C4-2B (cell line): Measurements from ENCODE around the gene RNF112.

Experiments used
- H3K27ac ChIP-seq: fragments of 450-650 bp; 2 replicates; pipeline ENCODE4 v1.5.1; 2017
- ZFX ChIP-seq: fragments of 450-650 bp; IDR thresholded peaks from 2 replicates; pipeline ENCODE4 v1.6.1; 2017
- TF ChIP-seq, protein P1 (sequence below): fragments of 450-650 bp; conservative IDR thresholded peaks from 2 replicates; pipeline ENCODE4 v1.5.1; 2017; ENCODE audit warnings: mild to moderate bottlenecking

RNF112 gene

DNA sequence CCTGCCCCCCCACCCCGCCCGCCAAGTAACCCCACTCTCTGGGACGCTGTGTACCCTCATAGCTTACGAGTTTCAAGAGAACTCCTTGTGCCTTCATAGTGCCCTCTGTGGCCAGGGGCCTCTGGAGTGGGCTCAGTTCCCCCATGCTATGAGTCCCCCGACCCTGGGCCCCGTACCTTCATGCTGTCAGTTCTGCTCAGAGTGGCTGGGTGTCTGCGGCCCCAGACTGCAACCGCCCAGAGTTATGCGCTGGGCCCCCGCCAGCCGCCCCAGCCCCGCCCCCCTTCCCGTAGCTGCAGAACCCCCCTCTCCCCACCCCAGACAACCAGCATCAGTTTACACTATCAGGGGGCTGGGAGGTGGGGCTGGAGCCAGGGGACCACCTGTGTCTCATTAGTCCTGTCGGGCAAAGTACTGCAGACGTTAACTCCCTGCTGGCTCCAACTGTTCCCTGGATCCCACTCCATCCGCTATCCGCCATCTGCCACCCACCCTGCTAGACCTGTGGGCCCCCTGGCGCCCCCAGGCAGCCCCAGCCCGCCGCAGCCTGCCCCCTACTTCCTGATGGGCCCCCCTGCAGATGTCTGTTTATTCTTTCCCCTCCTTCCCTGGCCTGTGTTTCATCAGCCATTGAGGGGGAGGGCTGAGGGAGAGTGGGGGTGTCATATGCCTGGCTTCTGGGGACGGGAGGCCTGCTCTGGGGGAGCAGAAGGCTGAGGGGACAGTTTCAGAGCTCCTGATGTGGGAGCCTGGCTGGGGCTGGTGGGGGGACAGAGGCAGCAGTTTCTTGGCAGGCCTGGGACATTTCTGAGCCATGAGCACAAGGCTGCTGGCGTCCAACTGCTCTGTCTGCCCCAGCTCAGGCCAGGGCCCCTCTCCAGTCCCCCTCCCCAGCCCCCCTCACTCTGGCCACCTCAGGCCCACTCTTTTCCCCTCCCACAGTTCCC lies 23.8 kb upstream of the RNF112 start, which contains the start of gene MFAP4:
MFAP4 (minus strand) TSS at position 217 of the 947 bp plus-strand sequence; CDS start at position 182, 35 bp downstream.
- H3K27ac ChIP-seq: peak within 1 kb of the TSS; percentile 15
- TF ChIP-seq ZFX: no peak
- TF ChIP-seq, protein P1, sequence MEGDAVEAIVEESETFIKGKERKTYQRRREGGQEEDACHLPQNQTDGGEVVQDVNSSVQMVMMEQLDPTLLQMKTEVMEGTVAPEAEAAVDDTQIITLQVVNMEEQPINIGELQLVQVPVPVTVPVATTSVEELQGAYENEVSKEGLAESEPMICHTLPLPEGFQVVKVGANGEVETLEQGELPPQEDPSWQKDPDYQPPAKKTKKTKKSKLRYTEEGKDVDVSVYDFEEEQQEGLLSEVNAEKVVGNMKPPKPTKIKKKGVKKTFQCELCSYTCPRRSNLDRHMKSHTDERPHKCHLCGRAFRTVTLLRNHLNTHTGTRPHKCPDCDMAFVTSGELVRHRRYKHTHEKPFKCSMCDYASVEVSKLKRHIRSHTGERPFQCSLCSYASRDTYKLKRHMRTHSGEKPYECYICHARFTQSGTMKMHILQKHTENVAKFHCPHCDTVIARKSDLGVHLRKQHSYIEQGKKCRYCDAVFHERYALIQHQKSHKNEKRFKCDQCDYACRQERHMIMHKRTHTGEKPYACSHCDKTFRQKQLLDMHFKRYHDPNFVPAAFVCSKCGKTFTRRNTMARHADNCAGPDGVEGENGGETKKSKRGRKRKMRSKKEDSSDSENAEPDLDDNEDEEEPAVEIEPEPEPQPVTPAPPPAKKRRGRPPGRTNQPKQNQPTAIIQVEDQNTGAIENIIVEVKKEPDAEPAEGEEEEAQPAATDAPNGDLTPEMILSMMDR: no peak

GRCh38 chr17:19387921-19388521 lies 23.0 kb upstream of the RNF112 start:
- peak overlapping the region; percentile 15 for H3K27ac ChIP-seq
- TF ChIP-seq, protein P1: no peak
- no peak for TF ChIP-seq ZFX

DNA sequence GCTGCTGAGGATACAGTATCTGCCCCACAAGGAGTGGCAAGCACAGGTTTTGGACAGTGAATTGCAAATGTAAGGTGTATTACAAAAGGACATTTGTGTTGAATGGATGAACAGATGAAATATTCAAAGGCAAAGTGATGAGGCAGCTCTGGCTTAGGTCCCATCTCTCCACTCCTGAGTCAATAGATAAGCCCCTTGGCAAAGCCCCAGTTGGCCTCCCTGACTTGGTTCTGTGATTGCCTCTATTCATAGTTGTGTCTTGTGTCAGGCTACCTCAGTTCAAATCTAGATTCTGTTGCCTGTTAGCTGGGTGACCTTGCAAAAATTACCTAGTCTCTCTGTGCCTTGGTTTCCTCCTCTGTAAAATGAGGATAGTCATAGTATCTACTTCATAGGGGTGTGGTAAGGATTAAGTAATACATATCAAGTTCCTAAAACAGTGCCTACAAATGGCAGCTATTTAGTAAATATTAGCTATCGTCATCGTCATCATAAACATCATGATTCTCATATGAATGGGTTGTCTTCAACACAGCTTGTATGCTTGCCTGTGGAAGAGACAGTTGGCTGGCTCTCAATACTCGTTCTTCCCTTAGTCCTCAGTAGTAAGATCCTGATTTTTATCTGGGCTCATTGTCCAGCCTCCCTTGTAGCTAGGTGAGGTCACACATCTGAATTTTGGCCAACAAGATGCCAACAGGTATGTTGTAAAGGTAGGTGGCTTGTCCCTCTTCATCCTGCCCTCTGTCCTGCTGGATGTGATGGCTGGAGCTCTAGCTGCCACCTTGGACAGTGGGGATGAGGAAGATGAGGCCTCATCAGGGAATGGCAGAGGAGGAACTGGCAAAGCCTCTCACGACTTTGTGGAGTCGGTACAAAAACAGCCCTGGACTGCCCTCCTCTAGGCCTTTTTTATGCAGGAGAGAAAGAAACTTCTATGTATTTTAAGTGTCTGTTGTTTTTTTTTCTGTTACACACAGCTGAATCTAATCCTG lies 21.9 kb upstream of the RNF112 start:
- peak overlapping the region; percentile 15 for H3K27ac ChIP-seq
- TF ChIP-seq, protein P1: no peak
- TF ChIP-seq ZFX: no peak

- TF ChIP-seq ZFX: no peak
- TF ChIP-seq, protein P1: no peak
- H3K27ac ChIP-seq: no peak overlapping the region
Measured at GRCh38 chr17:19390951-19391350, 20.1 kb upstream of the RNF112 start.

DNA sequence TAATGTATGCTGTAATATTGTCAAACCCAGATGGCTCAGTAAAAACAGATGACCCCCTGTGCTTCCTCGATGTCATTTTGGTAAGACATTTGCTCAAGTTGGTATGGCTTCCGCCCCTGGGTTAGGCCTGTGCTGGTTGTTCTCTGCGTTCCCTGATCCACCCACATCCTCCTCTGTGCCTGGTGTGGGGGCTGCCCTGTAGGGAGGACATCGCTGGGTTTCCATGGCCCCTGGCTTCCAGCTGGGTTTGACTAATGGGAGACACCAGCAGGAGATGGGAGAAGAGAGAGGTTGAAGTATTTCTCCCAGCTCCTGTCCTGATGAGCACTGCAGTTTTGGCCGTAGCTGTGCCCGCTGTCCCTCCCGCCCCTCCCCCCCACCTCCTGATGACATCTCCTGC lies 19.6 kb upstream of the RNF112 start:
- TF ChIP-seq, protein P1: no peak
- TF ChIP-seq ZFX: no peak
- no peak overlapping the region for H3K27ac ChIP-seq

- TF ChIP-seq ZFX: no peak
- TF ChIP-seq, protein P1: no peak
- no peak overlapping the region for H3K27ac ChIP-seq
Measured at GRCh38 chr17:19392303-19392702, 18.7 kb upstream of the RNF112 start.
